A549 (cell line): ENCODE measurements around the gene PLLP.

Source experiments
- EHMT2 ChIP-seq: fragments of 200-600 bp; sonication (generic); IDR thresholded peaks from 2 replicates; pipeline ENCODE4 v1.6.1; 2016; ENCODE audit warnings: antibody characterized with exemption, low read depth, mild to moderate bottlenecking, moderate library complexity
- GATA3 ChIP-seq: IDR thresholded peaks from 2 replicates; pipeline ENCODE4 v1.6.1; 2012; ENCODE audit warnings: borderline replicate concordance
- JUN ChIP-seq, 2 experiments: fragments of >200 bp; sonication (Bioruptor Twin); formaldehyde crosslinking; IDR thresholded peaks; 2 replicates in 1 of 2; 3 replicates in 1 of 2; pipeline ENCODE4 v1.6.1; 2016 to 2017
- POLR2A ChIP-seq: IDR thresholded peaks from 2 replicates; pipeline ENCODE4 v1.6.1; 2012; ENCODE audit warnings: mild to moderate bottlenecking, low read length
- TF ChIP-seq, protein P1 (sequence below): fragments of >200 bp; sonication (Bioruptor Twin); formaldehyde crosslinking; IDR thresholded peaks from 3 replicates; pipeline ENCODE4 v1.5.1; 2016
- TF ChIP-seq, protein P2 (sequence below): fragments of 200-600 bp; sonication (generic); IDR thresholded peaks from 2 replicates; pipeline ENCODE4 v1.6.1; 2016; ENCODE audit warnings: antibody characterized with exemption, mild to moderate bottlenecking, moderate library complexity

DNA sequence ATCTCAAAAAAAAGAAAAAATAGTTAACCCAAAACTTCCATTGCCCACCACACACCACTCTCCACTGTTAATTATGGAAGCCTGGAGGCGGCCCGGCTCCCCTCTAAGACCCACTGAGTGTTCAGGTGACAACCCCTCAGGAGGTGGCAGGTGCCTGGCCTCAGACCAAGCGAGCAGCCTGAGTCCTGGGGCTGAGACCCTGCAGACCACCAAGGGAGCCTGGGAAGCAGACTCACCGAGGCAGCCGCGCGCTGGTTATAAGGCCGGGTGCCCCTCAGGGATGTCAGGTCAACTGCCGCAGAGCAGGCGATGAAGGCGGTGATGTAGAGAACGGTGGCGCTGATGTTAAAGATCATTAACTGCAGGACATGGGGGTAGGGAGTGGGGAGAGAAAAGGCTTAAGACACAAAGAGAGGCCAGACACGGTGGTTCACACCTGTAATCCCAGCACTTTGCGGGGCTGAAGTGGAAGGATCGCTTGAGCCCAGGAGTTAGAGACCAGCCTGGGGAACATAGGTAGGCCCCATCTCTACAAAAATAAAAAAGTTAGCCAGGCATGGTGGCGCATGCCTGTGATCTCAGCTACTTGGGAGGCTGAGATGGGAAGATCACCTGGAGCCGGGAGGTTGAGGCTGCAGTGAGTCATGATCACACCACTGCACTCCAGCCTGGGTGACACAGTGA is 26.1 kb downstream of the PLLP start:
- no peak for TF ChIP-seq GATA3
- TF ChIP-seq, protein P1, sequence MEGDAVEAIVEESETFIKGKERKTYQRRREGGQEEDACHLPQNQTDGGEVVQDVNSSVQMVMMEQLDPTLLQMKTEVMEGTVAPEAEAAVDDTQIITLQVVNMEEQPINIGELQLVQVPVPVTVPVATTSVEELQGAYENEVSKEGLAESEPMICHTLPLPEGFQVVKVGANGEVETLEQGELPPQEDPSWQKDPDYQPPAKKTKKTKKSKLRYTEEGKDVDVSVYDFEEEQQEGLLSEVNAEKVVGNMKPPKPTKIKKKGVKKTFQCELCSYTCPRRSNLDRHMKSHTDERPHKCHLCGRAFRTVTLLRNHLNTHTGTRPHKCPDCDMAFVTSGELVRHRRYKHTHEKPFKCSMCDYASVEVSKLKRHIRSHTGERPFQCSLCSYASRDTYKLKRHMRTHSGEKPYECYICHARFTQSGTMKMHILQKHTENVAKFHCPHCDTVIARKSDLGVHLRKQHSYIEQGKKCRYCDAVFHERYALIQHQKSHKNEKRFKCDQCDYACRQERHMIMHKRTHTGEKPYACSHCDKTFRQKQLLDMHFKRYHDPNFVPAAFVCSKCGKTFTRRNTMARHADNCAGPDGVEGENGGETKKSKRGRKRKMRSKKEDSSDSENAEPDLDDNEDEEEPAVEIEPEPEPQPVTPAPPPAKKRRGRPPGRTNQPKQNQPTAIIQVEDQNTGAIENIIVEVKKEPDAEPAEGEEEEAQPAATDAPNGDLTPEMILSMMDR = no peak
- TF ChIP-seq POLR2A = no peak
- no peak for TF ChIP-seq JUN (IDR thresholded peaks at IDR 0.05)
- TF ChIP-seq, protein P2, sequence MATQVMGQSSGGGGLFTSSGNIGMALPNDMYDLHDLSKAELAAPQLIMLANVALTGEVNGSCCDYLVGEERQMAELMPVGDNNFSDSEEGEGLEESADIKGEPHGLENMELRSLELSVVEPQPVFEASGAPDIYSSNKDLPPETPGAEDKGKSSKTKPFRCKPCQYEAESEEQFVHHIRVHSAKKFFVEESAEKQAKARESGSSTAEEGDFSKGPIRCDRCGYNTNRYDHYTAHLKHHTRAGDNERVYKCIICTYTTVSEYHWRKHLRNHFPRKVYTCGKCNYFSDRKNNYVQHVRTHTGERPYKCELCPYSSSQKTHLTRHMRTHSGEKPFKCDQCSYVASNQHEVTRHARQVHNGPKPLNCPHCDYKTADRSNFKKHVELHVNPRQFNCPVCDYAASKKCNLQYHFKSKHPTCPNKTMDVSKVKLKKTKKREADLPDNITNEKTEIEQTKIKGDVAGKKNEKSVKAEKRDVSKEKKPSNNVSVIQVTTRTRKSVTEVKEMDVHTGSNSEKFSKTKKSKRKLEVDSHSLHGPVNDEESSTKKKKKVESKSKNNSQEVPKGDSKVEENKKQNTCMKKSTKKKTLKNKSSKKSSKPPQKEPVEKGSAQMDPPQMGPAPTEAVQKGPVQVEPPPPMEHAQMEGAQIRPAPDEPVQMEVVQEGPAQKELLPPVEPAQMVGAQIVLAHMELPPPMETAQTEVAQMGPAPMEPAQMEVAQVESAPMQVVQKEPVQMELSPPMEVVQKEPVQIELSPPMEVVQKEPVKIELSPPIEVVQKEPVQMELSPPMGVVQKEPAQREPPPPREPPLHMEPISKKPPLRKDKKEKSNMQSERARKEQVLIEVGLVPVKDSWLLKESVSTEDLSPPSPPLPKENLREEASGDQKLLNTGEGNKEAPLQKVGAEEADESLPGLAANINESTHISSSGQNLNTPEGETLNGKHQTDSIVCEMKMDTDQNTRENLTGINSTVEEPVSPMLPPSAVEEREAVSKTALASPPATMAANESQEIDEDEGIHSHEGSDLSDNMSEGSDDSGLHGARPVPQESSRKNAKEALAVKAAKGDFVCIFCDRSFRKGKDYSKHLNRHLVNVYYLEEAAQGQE = no peak
- TF ChIP-seq EHMT2 = no peak
